Lower leg skin (tissue), 3 donors: ENCODE measurements around the gene AKAP6.

ENCODE experiments used
- POLR2A ChIP-seq, 2 donors: fragments of 450-650 bp; IDR thresholded peaks; one replicate each; pipeline ENCODE4 v1.6.1; 2016 to 2017; ENCODE audit warnings: antibody characterized with exemption in 2 of 2, mild to moderate bottlenecking in 1 of 2, moderate library complexity in 1 of 2
- TF ChIP-seq, protein P1 (sequence below), 3 donors: fragments of 450-650 bp; IDR thresholded peaks; one replicate each; pipeline ENCODE4 v1.5.1; 2016; ENCODE audit warnings: antibody characterized with exemption in 3 of 3, mild to moderate bottlenecking in 3 of 3, moderate library complexity in 2 of 3

DNA sequence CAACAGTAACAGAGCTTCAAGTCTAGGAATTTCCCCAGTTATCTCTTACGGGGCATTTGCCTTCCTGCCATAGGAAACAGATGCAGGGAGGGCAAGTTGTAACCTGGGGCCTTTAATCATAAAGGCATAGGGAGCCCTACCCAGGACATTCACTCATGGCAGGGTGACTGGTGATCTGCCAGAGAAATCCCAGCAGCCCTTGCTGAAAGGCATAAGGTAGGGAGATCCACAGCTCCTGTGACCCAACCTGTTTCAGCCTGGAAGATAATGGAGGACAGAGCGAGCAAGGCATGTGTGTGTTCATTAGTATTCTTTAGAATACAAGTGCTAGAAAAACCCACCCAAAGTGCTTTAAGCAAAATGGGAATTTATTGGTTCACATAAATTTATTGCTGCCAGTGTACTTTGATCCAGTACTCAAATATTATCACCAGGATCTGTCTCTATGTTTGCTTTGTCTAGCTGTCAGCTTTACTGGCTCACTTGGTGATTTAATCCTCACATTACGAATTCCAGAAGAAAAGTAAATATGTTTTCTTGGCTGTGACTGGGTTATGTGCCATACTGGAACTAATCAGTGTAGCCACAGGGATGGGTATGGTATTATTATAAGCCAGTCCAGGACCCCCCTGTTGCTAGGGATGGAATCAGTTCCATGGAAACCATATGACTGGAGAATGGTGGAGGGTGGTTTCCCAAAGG is 21.1 kb upstream of the AKAP6 start:
- TF ChIP-seq POLR2A (IDR thresholded peaks at IDR 0.05), result no peak
- TF ChIP-seq, protein P1, sequence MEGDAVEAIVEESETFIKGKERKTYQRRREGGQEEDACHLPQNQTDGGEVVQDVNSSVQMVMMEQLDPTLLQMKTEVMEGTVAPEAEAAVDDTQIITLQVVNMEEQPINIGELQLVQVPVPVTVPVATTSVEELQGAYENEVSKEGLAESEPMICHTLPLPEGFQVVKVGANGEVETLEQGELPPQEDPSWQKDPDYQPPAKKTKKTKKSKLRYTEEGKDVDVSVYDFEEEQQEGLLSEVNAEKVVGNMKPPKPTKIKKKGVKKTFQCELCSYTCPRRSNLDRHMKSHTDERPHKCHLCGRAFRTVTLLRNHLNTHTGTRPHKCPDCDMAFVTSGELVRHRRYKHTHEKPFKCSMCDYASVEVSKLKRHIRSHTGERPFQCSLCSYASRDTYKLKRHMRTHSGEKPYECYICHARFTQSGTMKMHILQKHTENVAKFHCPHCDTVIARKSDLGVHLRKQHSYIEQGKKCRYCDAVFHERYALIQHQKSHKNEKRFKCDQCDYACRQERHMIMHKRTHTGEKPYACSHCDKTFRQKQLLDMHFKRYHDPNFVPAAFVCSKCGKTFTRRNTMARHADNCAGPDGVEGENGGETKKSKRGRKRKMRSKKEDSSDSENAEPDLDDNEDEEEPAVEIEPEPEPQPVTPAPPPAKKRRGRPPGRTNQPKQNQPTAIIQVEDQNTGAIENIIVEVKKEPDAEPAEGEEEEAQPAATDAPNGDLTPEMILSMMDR (IDR thresholded peaks at IDR 0.05), result no peak
